B cell (primary cell): Measurements from ENCODE around the gene BTN2A1. TPM values are rescaled to one million over a fixed set of nuclear protein-coding genes. Genes with fewer than 3 reads are reported as not detected.

ENCODE experiments used
- ATAC-seq: fragments of 200-7000 bp; cut with Tn5 transposase; one replicate; pipeline ENCODE4 v1.10.0; 2021; ENCODE audit warnings: low read depth, mild to moderate bottlenecking, moderate number of reproducible peaks, moderate library complexity
- CTCF ChIA-PET: fragments of 350-600 bp; sonication (Branson Sonifier 250); formaldehyde crosslinking; loops from one replicate; lab custom pipeline; 2021; ENCODE audit warnings: antibody characterized with exemption, inconsistent platforms; lab: Charles Lee
- POLR2A ChIA-PET: fragments of 350-600 bp; sonication (Branson Sonifier 250); formaldehyde crosslinking; loops from one replicate; lab custom pipeline; 2021; ENCODE audit warnings: antibody characterized with exemption; lab: Charles Lee
- DNase-seq: peaks from one replicate; pipeline ENCODE4 v3.0.0; 2013
- H2AFZ ChIP-seq: 2 replicates; pipeline ENCODE4 v1.6.1; 2012; ENCODE audit warnings: mild to moderate bottlenecking, low read depth, low read length; ENCODE audit not compliant: insufficient read depth, poor library complexity, severe bottlenecking
- H3K27ac ChIP-seq, 2 donors: 1 replicate in 1 of 2; 2 replicates in 1 of 2; pipeline ENCODE4 v1.5.1; 2012 to 2013; ENCODE audit warnings: low read length in 2 of 2, mild to moderate bottlenecking in 2 of 2, moderate library complexity in 1 of 2
- H3K27me3 ChIP-seq, 4 experiments: fragments of 200-600 bp in 1 of 4; sonication (generic) in 1 of 4; replicated peaks in 1 of 4; 1 replicate in 2 of 4; 2 replicates in 2 of 4; pipeline versions ENCODE4 v1.6.1 to v1.7.0; 2013 to 2016; ENCODE audit warnings: low read length in 3 of 4, mild to moderate bottlenecking in 2 of 4, mixed read lengths in 1 of 4, moderate library complexity in 1 of 4; ENCODE audit not compliant: insufficient read depth in 4 of 4, control insufficient read depth in 3 of 4; ENCODE audit errors: control extremely low read depth in 1 of 4
- H3K36me3 ChIP-seq, 2 experiments: replicated peaks in 1 of 2; 1 replicate in 1 of 2; 2 replicates in 1 of 2; pipeline versions ENCODE4 v1.6.1 to v1.7.1; 2013; ENCODE audit warnings: low read length in 1 of 2; ENCODE audit not compliant: insufficient read depth in 2 of 2, control insufficient read depth in 1 of 2; ENCODE audit errors: control extremely low read depth in 1 of 2, extremely low read depth in 1 of 2
- H3K4me1 ChIP-seq, 2 donors: fragments of 200-600 bp in 1 of 2; sonication (generic) in 1 of 2; 1 replicate in 1 of 2; 2 replicates in 1 of 2; pipeline versions ENCODE4 v1.5.1 to v1.6.1; 2013 to 2017; ENCODE audit warnings: low read length in 2 of 2; ENCODE audit not compliant: control insufficient read depth in 2 of 2, insufficient read depth in 2 of 2
- H3K4me2 ChIP-seq: replicated peaks from 2 replicates; pipeline ENCODE3; 2012; ENCODE audit warnings: mild to moderate bottlenecking, low read depth, low read length; ENCODE audit not compliant: poor library complexity, severe bottlenecking
- H3K4me3 ChIP-seq, 5 experiments: fragments of 200-600 bp in 1 of 5; sonication (generic) in 1 of 5; 1 replicate in 3 of 5; 2 replicates in 2 of 5; pipeline versions ENCODE4 v1.5.1 to v1.7.0; 2011 to 2016; ENCODE audit warnings: low read length in 4 of 5, mild to moderate bottlenecking in 4 of 5, low read depth in 2 of 5, control low read depth in 1 of 5, moderate library complexity in 1 of 5; ENCODE audit not compliant: insufficient read depth in 1 of 5; ENCODE audit errors: control extremely low read depth in 1 of 5, extremely low read depth in 1 of 5
- H3K79me2 ChIP-seq: fragments of 200-600 bp; sonication (generic); one replicate; pipeline ENCODE4 v1.6.0; 2016; ENCODE audit warnings: low read length; ENCODE audit not compliant: control insufficient read depth, insufficient read depth
- H3K9ac ChIP-seq: fragments of 200-600 bp; sonication (generic); 2 replicates; pipeline ENCODE4 v1.6.1; 2017; ENCODE audit warnings: mild to moderate bottlenecking, low read length, moderate library complexity
- H3K9me3 ChIP-seq, 3 donors: one replicate each; pipeline versions ENCODE4 v1.6.1 to v1.7.1; 2013; ENCODE audit warnings: low read length in 2 of 3; ENCODE audit not compliant: control insufficient read depth in 2 of 3, insufficient read depth in 1 of 3; ENCODE audit errors: control extremely low read depth in 1 of 3
- H4K20me1 ChIP-seq: 2 replicates; pipeline ENCODE4 v1.6.0; 2012; ENCODE audit warnings: mild to moderate bottlenecking, low read length; ENCODE audit not compliant: insufficient read depth, control insufficient read depth, poor library complexity, severe bottlenecking
- H3K27ac Mint-ChIP-seq: one replicate; pipeline ENCODE4 v1.8.0; 2021; ENCODE audit warnings: mixed read lengths
- H3K27me3 Mint-ChIP-seq: one replicate; pipeline ENCODE4 v1.8.0; 2021; ENCODE audit warnings: mixed read lengths
- H3K4me1 Mint-ChIP-seq: one replicate; pipeline ENCODE4 v1.8.0; 2021; ENCODE audit warnings: mixed read lengths
- H3K4me3 Mint-ChIP-seq: one replicate; pipeline ENCODE4 v1.8.0; 2021; ENCODE audit warnings: mixed read lengths
- H3K9me3 Mint-ChIP-seq: one replicate; pipeline ENCODE4 v1.8.0; 2022; ENCODE audit warnings: mixed read lengths; ENCODE audit not compliant: insufficient read depth
- EZH2 ChIP-seq: IDR thresholded peaks from 2 replicates; pipeline ENCODE4 v1.6.1; 2012; ENCODE audit warnings: borderline replicate concordance, low read depth, mild to moderate bottlenecking, moderate library complexity, low read length; ENCODE audit not compliant: insufficient read depth, poor library complexity, severe bottlenecking
- WGBS: methylation state at CpG from one replicate; pipeline ENCODE4 v1.1.5; 2013; ENCODE audit warnings: missing lambda C conversion rate; ENCODE audit not compliant: insufficient coverage; 5-methylcytosine and 5-hydroxymethylcytosine counted together
- intact Hi-C: fragments of 100-400 bp; cut with micrococcal nuclease; formaldehyde crosslinking; loops from one replicate; pipeline ENCODE4 v1.10.0; 2022
- polyA plus RNA-seq: library from polyadenylated mRNA; depleted of rRNA; stranded (reverse); fragments of >200 nt; gene quantifications from 2 replicates; pipeline ENCODE4 v1.2.3, GENCODE V29; 2012
- total RNA-seq, 2 donors: library from RNA; stranded (reverse); fragments of 120-200 nt in 1 of 2; gene quantifications; 1 replicate in 1 of 2; 2 replicates in 1 of 2; pipeline versions ENCODE4 v1.2.3 to v1.2.4, GENCODE V29; 2013 to 2022
- TF ChIP-seq, protein P1 (sequence below): fragments of 200-600 bp; IDR thresholded peaks from one replicate; pipeline ENCODE4 v1.8.0; 2022; ENCODE audit warnings: antibody characterized with exemption, mild to moderate bottlenecking

Gene BTN2A1
- total and polyA plus RNA-seq, 2 donors (not counting 1 experiment from before 2014, with no cell fraction given), result 55.1 to 69.6 TPM

DNA sequence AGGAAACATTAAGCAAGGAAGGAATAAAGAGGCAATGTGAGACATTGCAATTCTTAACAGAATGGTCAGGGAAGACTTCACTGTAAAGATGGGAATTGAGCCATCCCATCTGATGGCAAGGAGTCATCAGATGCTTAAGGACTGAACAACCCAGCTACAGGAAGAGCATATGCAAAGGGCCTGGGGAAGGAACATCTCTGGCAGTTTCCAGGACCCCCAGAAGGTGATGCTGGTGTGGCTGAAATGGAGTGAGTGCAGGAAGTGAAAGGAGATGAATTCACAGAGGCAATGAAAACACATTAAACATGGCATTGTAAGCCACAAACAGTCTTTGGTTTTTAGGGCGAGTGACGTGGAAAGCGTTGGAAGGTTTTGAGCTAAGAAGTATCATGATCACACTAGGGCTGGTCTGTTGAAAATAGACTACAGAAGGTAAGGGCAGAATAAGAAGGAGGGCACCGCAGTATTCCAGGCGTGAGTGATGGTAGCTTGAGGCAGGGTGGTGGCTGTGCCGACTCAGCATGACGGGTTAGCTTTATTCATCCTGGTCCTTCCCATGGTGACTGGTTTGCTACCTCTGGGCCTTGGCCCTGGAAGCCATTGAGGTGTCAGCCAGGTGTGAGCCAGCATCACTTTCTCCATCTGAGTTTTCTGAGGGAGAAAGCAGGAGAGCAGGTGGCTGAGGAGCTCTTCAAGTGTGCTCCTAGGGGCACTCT, 6.8 kb downstream of the BTN2A1 start:
- Mint-ChIP-seq H3K27ac (peak overlapping the region; percentile 56), H3K9me3 (no peaks in the 10 kb centered on the region), H3K4me1 (peaks cover 68% of the 10 kb centered on the region), H3K27me3 (no peaks in the 10 kb centered on the region), H3K4me3 (no peak overlapping the region)
- WGBS, result 95% methylated on average over 7 of the region's 7 CpGs
- ATAC-seq (no peak), DNase-seq (no peak)
- H3K27ac ChIP-seq, result peak overlapping the region in 1 of 2 donors; percentile 33
- H2AFZ ChIP-seq, result no peak overlapping the region
- H3K4me3 ChIP-seq, result no peak overlapping the region
- intact Hi-C loops, result no loop called here
- peaks cover 29% of the 10 kb centered on the region for H3K79me2 ChIP-seq
- H3K4me1 ChIP-seq, result peaks cover 25 to 38% of the 10 kb centered on the region in 2 donors
- no peak overlapping the region for H3K4me2 ChIP-seq
- peaks cover 8 to 92% of the 10 kb centered on the region in 2 experiments for H3K36me3 ChIP-seq
- peaks cover 3% of the 10 kb centered on the region for H4K20me1 ChIP-seq
- H3K9ac ChIP-seq, result no peak overlapping the region
- no peaks in the 10 kb centered on the region for H3K27me3 ChIP-seq
- CTCF ChIA-PET, result interaction anchor here (1.1 kb wide), 1 partner anchor 9 kb away, joined by 3 read pairs; no protein-coding TSS in a partner anchor
- POLR2A ChIA-PET, result interaction anchor here (0.7 kb wide), 1 partner anchor 106 kb away, joined by 3 read pairs; no protein-coding TSS in a partner anchor
- peaks cover 0 to 3% (median 0%) of the 10 kb centered on the region in 3 donors for H3K9me3 ChIP-seq
- TF ChIP-seq EZH2, result no peak
- TF ChIP-seq, protein P1, sequence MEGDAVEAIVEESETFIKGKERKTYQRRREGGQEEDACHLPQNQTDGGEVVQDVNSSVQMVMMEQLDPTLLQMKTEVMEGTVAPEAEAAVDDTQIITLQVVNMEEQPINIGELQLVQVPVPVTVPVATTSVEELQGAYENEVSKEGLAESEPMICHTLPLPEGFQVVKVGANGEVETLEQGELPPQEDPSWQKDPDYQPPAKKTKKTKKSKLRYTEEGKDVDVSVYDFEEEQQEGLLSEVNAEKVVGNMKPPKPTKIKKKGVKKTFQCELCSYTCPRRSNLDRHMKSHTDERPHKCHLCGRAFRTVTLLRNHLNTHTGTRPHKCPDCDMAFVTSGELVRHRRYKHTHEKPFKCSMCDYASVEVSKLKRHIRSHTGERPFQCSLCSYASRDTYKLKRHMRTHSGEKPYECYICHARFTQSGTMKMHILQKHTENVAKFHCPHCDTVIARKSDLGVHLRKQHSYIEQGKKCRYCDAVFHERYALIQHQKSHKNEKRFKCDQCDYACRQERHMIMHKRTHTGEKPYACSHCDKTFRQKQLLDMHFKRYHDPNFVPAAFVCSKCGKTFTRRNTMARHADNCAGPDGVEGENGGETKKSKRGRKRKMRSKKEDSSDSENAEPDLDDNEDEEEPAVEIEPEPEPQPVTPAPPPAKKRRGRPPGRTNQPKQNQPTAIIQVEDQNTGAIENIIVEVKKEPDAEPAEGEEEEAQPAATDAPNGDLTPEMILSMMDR, result no peak

DNA sequence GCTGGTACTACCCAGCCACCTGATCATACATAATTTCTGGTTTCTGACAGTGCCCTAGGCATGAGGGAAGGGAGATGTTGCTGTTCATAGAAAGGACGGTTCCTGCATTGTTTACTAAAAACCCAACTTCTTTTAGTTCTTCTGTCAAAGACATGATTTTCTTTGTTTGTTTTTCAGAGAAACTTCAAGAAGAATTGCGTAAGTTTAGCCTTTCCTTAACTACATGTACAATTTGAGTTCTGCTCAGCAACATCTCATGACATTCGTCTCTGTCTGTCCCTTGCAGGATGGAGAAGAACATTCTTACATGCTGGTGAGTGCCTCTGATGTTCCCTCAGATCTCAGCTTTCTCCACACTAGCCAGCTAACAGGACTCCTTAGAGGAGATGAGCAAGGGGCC, 8.0 kb downstream of the BTN2A1 start:
- H3K4me1 ChIP-seq, result peaks cover 13 to 26% of the 10 kb centered on the region in 2 donors
- POLR2A ChIA-PET, result no interaction called here
- Mint-ChIP-seq H3K27ac (no peak overlapping the region), H3K9me3 (no peaks in the 10 kb centered on the region), H3K27me3 (no peaks in the 10 kb centered on the region), H3K4me1 (peaks cover 57% of the 10 kb centered on the region), H3K4me3 (no peak overlapping the region)
- H3K9me3 ChIP-seq, result peaks cover 0 to 3% (median 0%) of the 10 kb centered on the region in 3 donors
- no peak for ATAC-seq
- no peak overlapping the region for H3K4me2 ChIP-seq
- H3K36me3 ChIP-seq, result peaks cover 8 to 80% of the 10 kb centered on the region in 2 experiments
- TF ChIP-seq, protein P1, result no peak
- no peak for TF ChIP-seq EZH2
- no peak overlapping the region for H3K27ac ChIP-seq
- no peak overlapping the region for H3K9ac ChIP-seq
- no peaks in the 10 kb centered on the region for H4K20me1 ChIP-seq
- peaks cover 17% of the 10 kb centered on the region for H3K79me2 ChIP-seq
- WGBS, result no CpG with 5 or more reads among the region's 3 CpGs
- intact Hi-C loops, result no loop called here
- no peak overlapping the region for H2AFZ ChIP-seq
- no peak overlapping the region for H3K4me3 ChIP-seq
- no peak for DNase-seq
- CTCF ChIA-PET, result no interaction called here
- no peaks in the 10 kb centered on the region for H3K27me3 ChIP-seq
